Astrocyte (in vitro differentiated cells and primary cell): ENCODE measurements around the gene CINP.

ENCODE experiments used
- EZH2 ChIP-seq: IDR thresholded peaks from 2 replicates; pipeline ENCODE4 v1.6.1; 2012; ENCODE audit warnings: mild to moderate bottlenecking, low read length, inconsistent platforms; ENCODE audit not compliant: insufficient read depth
- TF ChIP-seq, protein P1 (sequence below): IDR thresholded peaks from 2 replicates; pipeline ENCODE4 v1.5.1; 2011; ENCODE audit warnings: low read depth, mild to moderate bottlenecking, inconsistent platforms, low read length, moderate library complexity; ENCODE audit not compliant: insufficient read depth

DNA sequence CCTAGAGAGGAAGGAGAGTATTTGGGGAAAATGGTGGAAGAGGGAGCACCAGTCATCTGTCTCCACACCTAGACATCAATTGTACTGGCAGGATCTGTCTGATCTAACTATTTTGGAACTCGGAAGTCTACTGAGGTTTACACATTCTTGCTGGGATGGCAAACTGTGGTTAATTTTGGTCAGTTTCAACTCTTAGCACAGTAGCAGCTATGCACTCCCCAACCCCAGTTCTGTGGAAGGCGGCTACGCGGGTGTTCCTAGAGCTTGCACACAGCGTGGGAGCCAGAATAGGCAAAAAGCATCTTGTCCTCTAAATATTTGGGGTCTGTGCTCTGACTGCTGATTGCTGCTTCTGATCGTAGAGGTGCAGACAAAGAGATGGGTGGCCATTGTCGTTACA lies 33.8 kb upstream of the CINP start:
- TF ChIP-seq, protein P1, sequence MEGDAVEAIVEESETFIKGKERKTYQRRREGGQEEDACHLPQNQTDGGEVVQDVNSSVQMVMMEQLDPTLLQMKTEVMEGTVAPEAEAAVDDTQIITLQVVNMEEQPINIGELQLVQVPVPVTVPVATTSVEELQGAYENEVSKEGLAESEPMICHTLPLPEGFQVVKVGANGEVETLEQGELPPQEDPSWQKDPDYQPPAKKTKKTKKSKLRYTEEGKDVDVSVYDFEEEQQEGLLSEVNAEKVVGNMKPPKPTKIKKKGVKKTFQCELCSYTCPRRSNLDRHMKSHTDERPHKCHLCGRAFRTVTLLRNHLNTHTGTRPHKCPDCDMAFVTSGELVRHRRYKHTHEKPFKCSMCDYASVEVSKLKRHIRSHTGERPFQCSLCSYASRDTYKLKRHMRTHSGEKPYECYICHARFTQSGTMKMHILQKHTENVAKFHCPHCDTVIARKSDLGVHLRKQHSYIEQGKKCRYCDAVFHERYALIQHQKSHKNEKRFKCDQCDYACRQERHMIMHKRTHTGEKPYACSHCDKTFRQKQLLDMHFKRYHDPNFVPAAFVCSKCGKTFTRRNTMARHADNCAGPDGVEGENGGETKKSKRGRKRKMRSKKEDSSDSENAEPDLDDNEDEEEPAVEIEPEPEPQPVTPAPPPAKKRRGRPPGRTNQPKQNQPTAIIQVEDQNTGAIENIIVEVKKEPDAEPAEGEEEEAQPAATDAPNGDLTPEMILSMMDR: no peak
- no peak for TF ChIP-seq EZH2
